Right lung (tissue), 5 donors: Measurements from ENCODE around the gene TRMT112. TPM values are rescaled to one million over a fixed set of nuclear protein-coding genes. Genes with fewer than 3 reads are reported as not detected.

Experiments used
- DNase-seq, 2 donors: peaks; one replicate each; pipeline ENCODE4 v3.0.0-alpha.2; 2013
- polyA plus RNA-seq, 5 donors: library from polyadenylated mRNA; unstranded; fragments of 120-200 nt; gene quantifications; one replicate each; pipeline versions ENCODE4 v1.2.1 to v1.2.3, GENCODE V29; 2013; ENCODE audit warnings: inconsistent platforms in 1 of 5, low replicate concordance in 1 of 5; ENCODE audit not compliant: insufficient read length in 5 of 5, insufficient read depth in 1 of 5

TRMT112 gene
- polyA plus RNA-seq, 5 donors = 201 to 308 (median 233) TPM

GRCh38 chr11:64297699-64298358 is 19.5 kb downstream of the TRMT112 start:
- no peak for DNase-seq

- no peak for DNase-seq
Observed at GRCh38 chr11:64296830-64297698, 20.3 kb downstream of the TRMT112 start.

GRCh38 chr11:64296236-64296635 is 21.1 kb downstream of the TRMT112 start:
- no peak for DNase-seq

DNA sequence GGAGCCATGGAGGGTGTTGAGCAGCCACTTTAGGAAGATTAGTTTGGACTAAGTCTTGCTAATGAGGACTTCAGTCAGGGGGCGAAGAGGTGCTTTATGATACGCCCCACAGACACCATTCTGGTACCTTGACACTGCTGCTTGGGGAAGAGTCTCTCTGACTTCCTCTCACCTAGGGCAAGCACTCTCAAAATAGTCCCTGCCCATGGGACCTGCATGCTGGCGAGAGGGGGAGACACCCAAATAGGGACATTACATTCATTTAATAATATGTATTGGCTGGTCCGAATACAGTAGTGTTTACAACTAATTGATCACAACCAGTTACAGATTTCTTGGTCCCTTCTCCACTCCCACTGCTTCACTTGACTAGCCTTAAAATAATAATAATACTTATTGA is 21.6 kb downstream of the TRMT112 start:
- no peak for DNase-seq

DNA sequence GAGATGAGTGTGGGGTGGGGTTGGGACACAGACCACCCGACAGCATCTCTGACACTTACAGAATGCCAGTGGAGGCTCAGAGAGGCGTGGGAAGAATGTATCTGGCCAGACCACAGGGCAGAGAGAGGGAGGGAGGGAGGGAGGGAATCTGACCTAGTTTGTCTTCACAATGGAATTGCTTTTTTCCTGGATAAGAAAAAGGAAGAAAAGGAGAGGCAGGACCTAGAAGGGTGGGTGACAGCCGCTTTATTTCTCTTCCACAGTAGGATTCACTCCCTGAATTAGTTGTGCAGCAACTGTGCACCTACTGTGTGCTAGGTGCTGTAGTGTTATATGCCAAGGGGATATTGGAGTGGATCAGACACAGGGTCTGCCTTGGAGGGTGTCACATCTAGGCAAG is 22.6 kb downstream of the TRMT112 start:
- no peak for DNase-seq

- DNase-seq = no peak
Observed at GRCh38 chr11:64292460-64293254, 24.7 kb downstream of the TRMT112 start.

DNA sequence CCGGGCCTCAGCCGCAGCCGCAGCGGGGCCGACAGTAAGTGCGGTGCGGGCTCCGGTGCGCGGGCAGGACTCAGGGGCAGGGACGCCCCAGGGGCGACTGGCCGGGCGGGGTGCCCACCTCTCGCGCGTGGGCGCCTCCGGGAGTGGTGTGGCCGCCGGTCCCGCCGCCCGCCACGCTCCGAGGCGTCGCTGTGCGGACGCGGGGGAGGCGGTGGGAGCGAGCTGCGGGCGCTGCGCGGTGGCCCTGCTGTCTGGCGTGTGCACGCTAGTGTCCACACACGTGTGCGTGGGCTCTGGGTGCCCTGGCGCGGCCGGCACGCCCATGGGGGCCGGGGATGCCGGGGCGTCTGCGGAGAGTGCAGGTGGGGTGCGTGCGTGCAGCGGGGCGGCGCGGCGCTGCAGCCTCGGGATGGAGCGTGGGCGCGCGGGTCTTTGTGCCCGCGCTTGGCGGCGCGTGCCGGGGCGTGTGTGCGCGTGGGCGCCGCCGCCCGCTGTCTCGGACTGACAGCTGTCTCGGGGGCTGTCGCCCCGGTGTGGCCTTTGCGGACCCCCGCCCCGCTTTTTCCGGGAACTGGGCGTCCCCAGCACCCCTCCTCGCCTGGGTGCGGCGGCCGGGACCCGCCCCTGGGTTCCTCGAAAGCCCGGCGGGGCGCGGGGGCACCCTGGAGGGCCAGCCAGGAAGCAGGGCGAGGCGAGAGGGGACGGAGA is 25.5 kb downstream of the TRMT112 start:
- no peak for DNase-seq

DNA sequence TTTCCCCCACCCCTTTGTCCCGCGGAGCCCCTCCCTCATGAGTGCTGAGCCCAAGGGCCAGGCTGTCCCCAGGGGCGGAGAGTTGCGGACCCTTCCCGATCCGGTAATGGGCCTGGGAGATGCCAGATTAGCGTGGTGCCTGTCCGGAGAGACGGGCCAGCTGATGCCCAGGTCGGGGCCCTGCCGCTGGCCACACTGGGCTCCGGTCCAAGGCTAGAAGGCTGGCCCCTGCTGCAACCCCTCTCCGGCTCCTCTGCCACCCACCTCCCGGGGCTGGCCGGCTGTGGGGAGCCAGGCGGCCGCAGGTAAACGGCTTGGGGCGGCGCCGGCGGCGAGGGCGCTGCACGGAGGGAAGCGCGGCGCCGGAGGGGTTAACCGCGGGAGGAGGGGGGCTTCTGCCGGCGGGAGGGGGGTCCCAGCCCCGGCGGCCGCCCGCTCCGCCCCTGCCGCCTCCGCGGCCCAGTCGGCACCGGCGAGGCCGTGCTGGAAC is 26.1 kb downstream of the TRMT112 start, which contains the start of gene KCNK4:
Gene KCNK4 (plus strand): TSS at position 41 of the 490 bp plus-strand sequence. CDS start 1,717 bp downstream, outside the sequence.
- DNase-seq = no peak

DNA sequence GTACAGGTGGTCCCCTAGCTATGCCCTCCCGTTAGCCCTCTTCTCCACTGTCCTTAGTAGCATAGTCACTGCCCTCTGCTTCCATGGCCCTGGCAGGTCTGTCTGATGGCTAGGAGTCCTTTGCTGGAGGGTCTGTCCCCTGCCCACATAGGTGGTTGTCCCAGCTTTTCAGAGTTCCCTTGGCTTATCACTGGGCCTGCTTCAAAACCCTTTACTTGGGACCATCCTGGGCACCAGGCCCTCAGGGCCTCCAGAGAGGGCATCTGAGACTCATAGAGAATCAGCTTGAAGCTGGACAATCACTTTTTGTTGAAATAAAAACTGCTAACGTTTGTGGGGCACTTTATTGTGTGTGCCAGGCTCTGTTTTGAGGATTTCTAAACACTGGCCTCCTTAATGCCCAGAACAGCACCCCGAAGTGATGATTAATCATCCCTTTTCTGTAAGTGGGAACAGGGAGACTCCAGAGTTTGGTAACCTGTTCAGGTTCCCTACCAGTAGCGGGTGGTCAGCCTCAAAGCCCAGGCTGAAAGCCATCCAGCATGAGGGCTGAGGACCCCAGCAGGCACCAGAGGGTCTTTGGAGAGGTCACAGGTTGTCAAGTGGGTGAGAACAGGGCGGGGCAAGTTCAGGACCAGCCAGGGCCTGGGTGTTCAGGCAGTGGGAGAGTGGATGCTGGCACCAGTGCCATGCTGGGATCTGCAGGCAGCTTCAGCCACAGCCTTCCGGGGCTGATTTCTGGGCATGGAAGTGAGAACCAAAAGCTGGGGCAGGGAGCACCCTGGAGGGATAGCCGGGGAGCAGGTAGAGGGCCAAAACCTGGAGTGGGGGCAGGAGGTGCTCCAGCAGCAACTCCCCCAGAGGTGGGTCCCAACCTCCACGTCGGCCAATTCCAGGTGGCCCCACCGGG is 26.8 kb downstream of the TRMT112 start:
- no peak for DNase-seq

DNA sequence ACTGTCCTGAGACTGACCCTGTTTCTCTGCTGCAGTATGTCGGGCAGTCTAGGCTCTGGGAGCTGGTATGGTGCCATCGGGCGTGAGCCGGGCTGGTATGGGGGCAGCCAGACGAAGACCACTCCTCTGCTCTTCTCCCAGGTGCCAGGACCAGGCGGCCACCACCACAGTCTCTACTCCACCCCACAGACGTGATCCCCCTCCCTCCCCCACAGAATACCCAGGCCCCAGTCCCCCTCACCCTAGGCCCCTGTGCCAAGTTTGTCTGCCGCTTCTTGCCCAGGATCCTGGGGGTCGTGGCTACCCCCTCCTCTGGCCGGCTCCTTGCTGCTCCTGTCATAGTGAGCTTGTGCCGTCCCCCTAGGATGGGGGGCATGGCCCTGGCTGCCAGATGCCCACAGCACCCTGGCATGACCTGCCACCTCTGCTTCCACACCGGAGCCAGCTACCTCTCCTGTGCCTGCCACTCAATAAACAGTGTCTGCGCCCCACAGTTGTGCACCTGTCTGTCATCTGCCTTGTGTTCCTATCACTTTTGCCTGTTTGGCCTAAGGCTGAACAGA is 28.3 kb downstream of the TRMT112 start:
- no peak for DNase-seq

DNA sequence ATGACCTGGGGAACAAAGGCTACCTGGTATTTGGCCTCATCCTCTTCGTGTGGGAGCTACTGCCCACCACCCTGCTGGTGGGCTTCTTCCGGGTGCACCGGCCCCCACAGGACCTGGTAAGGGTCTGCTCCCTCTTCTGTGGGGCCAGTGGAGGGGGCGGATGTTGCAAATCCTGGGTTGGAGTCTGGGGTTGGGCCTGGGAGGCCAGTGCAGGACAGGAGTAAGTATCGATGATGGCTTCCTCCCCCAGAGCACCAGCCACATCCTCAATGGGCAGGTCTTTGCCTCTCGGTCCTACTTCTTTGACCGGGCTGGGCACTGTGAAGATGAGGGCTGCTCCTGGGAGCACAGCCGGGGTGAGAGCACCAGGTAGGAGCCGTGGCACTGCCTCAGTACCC is 29.0 kb downstream of the TRMT112 start:
- DNase-seq = no peak

- DNase-seq = no peak
Observed at GRCh38 chr11:64287676-64288352, 29.5 kb downstream of the TRMT112 start.

GRCh38 chr11:64286801-64287159 is 30.6 kb downstream of the TRMT112 start:
- DNase-seq = no peak

GRCh38 chr11:64285885-64286800 is 31.2 kb downstream of the TRMT112 start:
- DNase-seq = no peak

DNA sequence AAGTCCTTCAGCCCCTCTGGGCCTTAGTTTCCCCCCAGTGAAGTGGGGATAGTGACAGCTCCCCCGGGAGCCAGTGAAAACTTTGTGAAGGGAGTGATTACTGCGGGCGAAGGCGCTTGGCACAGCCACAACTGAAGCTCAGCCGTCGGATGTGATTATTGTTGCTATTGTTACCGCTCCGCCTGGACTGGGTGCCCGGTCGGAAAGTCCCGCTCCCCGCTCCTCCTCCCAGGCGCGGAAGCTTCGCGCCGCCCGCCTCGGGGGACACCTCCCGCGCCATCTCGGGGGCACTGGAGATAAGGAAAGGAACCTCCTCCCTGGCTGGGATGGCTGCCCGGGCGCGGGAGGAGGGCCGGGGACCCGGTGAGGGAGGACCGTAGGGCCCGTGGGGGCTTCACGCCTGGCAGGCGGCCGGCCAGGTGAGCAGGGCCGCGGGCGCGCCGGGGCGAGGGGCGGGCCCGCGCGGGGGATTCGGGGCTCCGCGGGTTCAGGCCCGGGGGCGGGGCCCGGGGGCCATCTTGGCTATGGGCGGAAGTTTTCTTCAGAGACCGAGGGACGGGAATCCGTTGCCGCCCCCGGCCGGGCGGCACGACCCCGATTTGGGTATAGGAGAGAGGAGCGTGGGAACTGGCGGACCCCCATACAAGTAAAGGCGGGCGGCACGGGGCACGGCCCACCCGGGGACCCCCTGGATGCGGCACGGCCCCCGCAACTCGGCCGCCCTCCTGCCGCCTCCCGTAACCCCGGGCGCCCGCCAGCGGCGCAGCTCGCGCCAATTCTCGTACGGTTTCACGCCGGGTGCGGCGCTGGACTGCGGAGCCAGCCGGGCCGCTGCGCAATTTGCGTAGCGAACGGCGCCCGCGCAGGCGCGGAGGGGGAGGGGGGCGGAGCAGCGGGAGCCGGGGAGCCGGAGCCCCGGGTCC is 32.1 kb downstream of the TRMT112 start, which contains the start of gene GPR137:
Gene GPR137 (plus strand): TSS at position 887 of the 923 bp plus-strand sequence. CDS start 677 bp downstream, outside the sequence.
- peak; percentile 90 to 91 for DNase-seq

DNA sequence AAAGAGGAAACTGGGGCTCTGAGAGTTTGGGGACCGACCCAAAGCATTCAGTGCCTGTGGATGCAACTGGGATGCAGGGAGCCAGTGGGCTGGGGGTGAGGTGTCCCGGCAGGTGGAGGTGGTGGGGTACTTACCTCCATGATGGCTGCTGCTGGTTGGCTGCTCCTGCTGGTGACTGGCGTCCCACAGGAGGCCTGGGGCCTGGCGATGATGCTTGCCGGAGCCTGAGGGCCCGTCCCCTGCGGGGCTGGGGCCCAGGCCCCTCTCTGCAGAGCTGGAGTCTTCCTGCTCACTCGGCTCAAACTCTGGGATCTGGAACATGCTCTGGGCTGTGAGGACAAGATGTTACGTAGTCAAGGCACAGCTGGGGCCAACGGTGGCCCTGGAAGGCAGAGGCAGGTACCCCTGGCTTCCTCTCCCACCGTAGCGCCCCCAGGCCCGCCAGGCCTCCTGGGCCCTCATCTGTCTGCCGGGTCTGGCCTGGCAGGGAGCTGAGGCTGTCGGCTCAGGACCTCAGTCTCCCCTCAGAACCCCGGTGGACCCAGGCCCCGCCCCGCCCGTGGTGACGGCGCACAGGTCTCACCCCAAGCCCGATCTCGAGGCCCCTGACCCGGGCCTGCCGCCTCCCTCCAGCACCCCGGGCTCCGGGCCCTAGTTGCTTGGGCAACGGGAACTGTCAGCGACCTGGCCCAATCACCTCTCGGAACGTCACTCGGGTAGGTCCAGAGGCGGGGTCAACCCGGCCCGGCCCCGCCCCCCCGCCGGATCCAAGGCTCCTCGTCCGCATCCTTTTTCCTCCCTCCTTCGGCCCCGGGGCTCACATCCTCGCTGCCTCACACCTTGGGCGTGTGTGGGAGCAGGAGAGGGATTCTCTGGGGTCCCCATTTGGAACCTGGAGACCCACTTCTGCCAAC is 33.1 kb downstream of the TRMT112 start, which contains the start of gene BAD:
Gene BAD (minus strand): TSS at position 618 of the 914 bp plus-strand sequence. CDS start 297 bp downstream, at position 321.
- DNase-seq = peak; percentile 91 to 92
